GM23338 (cell line): ENCODE measurements around the gene CASP6. TPM values are rescaled to one million over a fixed set of nuclear protein-coding genes. Genes with fewer than 3 reads are reported as not detected.

ENCODE experiments used
- ATAC-seq: fragments of 200-7000 bp; cut with Tn5 transposase; 3 replicates; pipeline ENCODE4 v1.9.1; 2020
- DNase-seq: peaks from one replicate; pipeline ENCODE4 v3.0.0-alpha.2; 2015; ENCODE audit warnings: low spot score
- H2AFZ ChIP-seq: fragments of 200-600 bp; sonication (generic); 2 replicates; pipeline ENCODE4 v1.8.0; 2016; ENCODE audit warnings: antibody characterized with exemption, mild to moderate bottlenecking, moderate library complexity
- H3F3A ChIP-seq: fragments of 200-600 bp; sonication (generic); replicated peaks from 2 replicates; pipeline ENCODE4 v1.8.0; 2017; ENCODE audit warnings: antibody characterized with exemption, mixed run types, low read depth
- H3K27ac ChIP-seq: fragments of 200-600 bp; sonication (generic); 2 replicates; pipeline ENCODE4 v1.6.1; 2016; ENCODE audit warnings: low read depth
- H3K27me3 ChIP-seq: fragments of 200-600 bp; sonication (generic); 2 replicates; pipeline ENCODE4 v1.8.0; 2016; ENCODE audit warnings: mild to moderate bottlenecking, mixed run types, moderate library complexity; ENCODE audit not compliant: insufficient read depth
- H3K36me3 ChIP-seq: fragments of 200-600 bp; sonication (generic); 2 replicates; pipeline ENCODE4 v1.8.0; 2016; ENCODE audit warnings: mild to moderate bottlenecking; ENCODE audit not compliant: insufficient read depth
- H3K4me1 ChIP-seq: fragments of 200-600 bp; sonication (generic); 2 replicates; pipeline ENCODE4 v1.8.0; 2016; ENCODE audit warnings: mild to moderate bottlenecking, moderate library complexity; ENCODE audit not compliant: insufficient read depth
- H3K4me2 ChIP-seq: fragments of 200-600 bp; sonication (generic); 2 replicates; pipeline ENCODE4 v1.7.1; 2017; ENCODE audit warnings: mixed run types
- H3K4me3 ChIP-seq: fragments of 200-600 bp; sonication (generic); 2 replicates; pipeline ENCODE4 v1.6.1; 2016; ENCODE audit warnings: mixed run types
- H3K79me2 ChIP-seq: fragments of 200-600 bp; sonication (generic); replicated peaks from 2 replicates; pipeline ENCODE4 v1.8.0; 2017; ENCODE audit warnings: mild to moderate bottlenecking; ENCODE audit not compliant: insufficient read depth
- H3K9me2 ChIP-seq: fragments of 200-600 bp; sonication (generic); 2 replicates; pipeline ENCODE4 v1.8.0; 2017; ENCODE audit not compliant: insufficient read depth
- H4K20me1 ChIP-seq: fragments of 200-600 bp; sonication (generic); replicated peaks from 2 replicates; pipeline ENCODE4 v1.8.0; 2017; ENCODE audit warnings: mild to moderate bottlenecking; ENCODE audit not compliant: insufficient read depth
- H3K27ac Mint-ChIP-seq: 2 replicates; pipeline ENCODE4 v1.8.0; 2020; ENCODE audit warnings: inconsistent platforms, mild to moderate bottlenecking, moderate library complexity, mixed read lengths
- H3K27me3 Mint-ChIP-seq: 3 replicates; pipeline ENCODE4 v1.8.0; 2022; ENCODE audit warnings: low read depth, mild to moderate bottlenecking, moderate library complexity, mixed read lengths, inconsistent platforms; ENCODE audit not compliant: insufficient read depth, poor library complexity
- H3K36me3 Mint-ChIP-seq: 3 replicates; pipeline ENCODE4 v1.8.0; 2021; ENCODE audit warnings: low read depth, mild to moderate bottlenecking, inconsistent platforms, moderate library complexity, mixed read lengths
- H3K4me1 Mint-ChIP-seq: 3 replicates; pipeline ENCODE4 v1.8.0; 2020; ENCODE audit warnings: mild to moderate bottlenecking, inconsistent platforms, mixed read lengths
- H3K4me3 Mint-ChIP-seq: 3 replicates; pipeline ENCODE4 v1.8.0; 2021; ENCODE audit warnings: moderate library complexity, mild to moderate bottlenecking, inconsistent platforms, mixed read lengths
- H3K9me3 Mint-ChIP-seq: 3 replicates; pipeline ENCODE4 v1.8.0; 2020; ENCODE audit warnings: moderate library complexity, mild to moderate bottlenecking, inconsistent platforms, mixed read lengths
- CREB1 ChIP-seq: fragments of 250-450 bp; sonication (Bioruptor Pico); IDR thresholded peaks from 2 replicates; pipeline ENCODE4 v1.5.0; 2020; ENCODE audit warnings: low read depth, mild to moderate bottlenecking, moderate library complexity
- CTCF ChIP-seq, 2 experiments: fragments of 200-600 bp in 1 of 2; sonication (generic) in 1 of 2; conservative IDR thresholded peaks; 2 replicates each; pipeline versions ENCODE4 v1.5.1 to v1.6.1; 2016 to 2017; ENCODE audit warnings: antibody characterized with exemption in 2 of 2, low read depth in 2 of 2, mild to moderate bottlenecking in 2 of 2, moderate library complexity in 1 of 2
- ETS1 ChIP-seq: IDR thresholded peaks from 2 replicates; pipeline ENCODE4 v1.6.1; 2016; ENCODE audit warnings: antibody characterized with exemption
- EZH2 ChIP-seq: fragments of 200-600 bp; sonication (generic); IDR thresholded peaks from one replicate; pipeline ENCODE4 v1.8.0; 2017; ENCODE audit warnings: antibody characterized with exemption, mild to moderate bottlenecking, low read depth; ENCODE audit not compliant: unreplicated experiment
- EZH2phosphoT487 ChIP-seq: fragments of 200-600 bp; sonication (generic); IDR thresholded peaks from one replicate; pipeline ENCODE4 v1.8.1; 2018; ENCODE audit warnings: antibody characterized with exemption; ENCODE audit not compliant: unreplicated experiment
- JUNB ChIP-seq: IDR thresholded peaks from one replicate; pipeline ENCODE4 v1.6.1; 2016; ENCODE audit warnings: antibody characterized with exemption; ENCODE audit not compliant: unreplicated experiment
- POLR2AphosphoS5 ChIP-seq: IDR thresholded peaks from 2 replicates; pipeline ENCODE4 v1.6.1; 2016; ENCODE audit warnings: antibody characterized with exemption, low read depth
- REST ChIP-seq: IDR thresholded peaks from one replicate; pipeline ENCODE4 v1.6.1; 2018; ENCODE audit warnings: antibody characterized with exemption; ENCODE audit not compliant: unreplicated experiment
- STAT1 ChIP-seq: IDR thresholded peaks from one replicate; pipeline ENCODE4 v1.6.1; 2016; ENCODE audit warnings: antibody characterized with exemption; ENCODE audit not compliant: unreplicated experiment
- ZNF114 ChIP-seq: fragments of 250-450 bp; sonication (Bioruptor Pico); IDR thresholded peaks from 2 replicates; pipeline ENCODE4 v1.5.0; 2020; ENCODE audit warnings: mild to moderate bottlenecking, moderate library complexity
- ZNF331 ChIP-seq: fragments of 250-450 bp; sonication (Bioruptor Pico); IDR thresholded peaks from 2 replicates; pipeline ENCODE4 v1.5.0; 2020; ENCODE audit warnings: low read depth, mild to moderate bottlenecking, moderate library complexity
- ZNF462 ChIP-seq: fragments of 250-450 bp; sonication (Bioruptor Pico); IDR thresholded peaks from 2 replicates; pipeline ENCODE4 v1.5.0; 2020; ENCODE audit warnings: mild to moderate bottlenecking, moderate library complexity
- polyA plus RNA-seq: library from polyadenylated mRNA; unstranded; fragments of >200 nt; fragmentation: Nextera tagmentation; extraction: Ambion mirVana; gene quantifications from 2 replicates; pipeline ENCODE4 v1.2.1, GENCODE V29; 2016
- total RNA-seq: library from RNA; depleted of rRNA; stranded (reverse); fragments of >200 nt; shearing (Covaris generic); gene quantifications from 2 replicates; pipeline ENCODE4 v1.2.3, GENCODE V29; 2014

The CASP6 gene
- total and polyA plus RNA-seq, 2 experiments from 2014 or later: 30.5 to 35.4 TPM

GRCh38 chr4:109655396-109655795 lies 47.8 kb downstream of the CASP6 start:
- peaks cover 4% of the 10 kb centered on the region; the same call in 2 of the 3 replicates for H3K4me1 Mint-ChIP-seq
- H3K36me3 Mint-ChIP-seq: no peaks in the 10 kb centered on the region
- no peaks in the 10 kb centered on the region for H3K27me3 ChIP-seq
- H3K79me2 ChIP-seq: no peaks in the 10 kb centered on the region
- H3F3A ChIP-seq: no peaks in the 10 kb centered on the region
- no peak overlapping the region for H3K4me3 Mint-ChIP-seq
- TF ChIP-seq CTCF (conservative IDR thresholded peaks at IDR 0.05; ENCODE audit: low read depth in 2 of 2): no peak
- no peak for TF ChIP-seq STAT1
- TF ChIP-seq POLR2AphosphoS5: no peak
- no peak for TF ChIP-seq REST
- TF ChIP-seq EZH2phosphoT487: no peak
- no peak for TF ChIP-seq EZH2
- TF ChIP-seq CREB1 (CRISPR knock-in tag): no peak
- no peak for TF ChIP-seq ETS1
- no peak for TF ChIP-seq JUNB
- TF ChIP-seq ZNF114: no peak
- TF ChIP-seq ZNF331: no peak
- no peak for TF ChIP-seq ZNF462 (CRISPR knock-in tag)
- no peak overlapping the region for H3K27ac ChIP-seq
- no peak overlapping the region for H2AFZ ChIP-seq
- no peaks in the 10 kb centered on the region for H4K20me1 ChIP-seq
- ATAC-seq (no peak), DNase-seq (no peak)
- no peak overlapping the region for H3K27ac Mint-ChIP-seq
- no peaks in the 10 kb centered on the region for H3K36me3 ChIP-seq
- no peaks in the 10 kb centered on the region for H3K9me2 ChIP-seq
- peaks cover 10% of the 10 kb centered on the region; the same call in 1 of the 2 replicates for H3K4me1 ChIP-seq
- H3K27me3 Mint-ChIP-seq: peaks cover 4% of the 10 kb centered on the region
- no peak overlapping the region for H3K4me2 ChIP-seq
- H3K9me3 Mint-ChIP-seq: no peaks in the 10 kb centered on the region
- H3K4me3 ChIP-seq: no peak overlapping the region
